Natural killer cell (primary cell): ENCODE data around the gene GNE. TPM values are rescaled to one million over a fixed set of nuclear protein-coding genes. Genes with fewer than 3 reads are reported as not detected.
A peak's percentile ranks its signal among the peaks of the same experiment; 100 is the strongest.

ENCODE experiments used
- ATAC-seq, 3 donors: fragments of 150-1000 bp in 2 of 3; fragments of 200-7000 bp in 1 of 3; cut with Tn5 transposase; 1 replicate in 1 of 3; 2 replicates in 2 of 3; pipeline ENCODE4 v1.10.0; 2021; ENCODE audit warnings: mild to moderate bottlenecking in 2 of 3, moderate library complexity in 2 of 3
- DNase-seq, 2 donors: peaks; one replicate each; pipeline versions ENCODE4 v3.0.0 to v3.0.0-alpha.2; 2013 to 2021; ENCODE audit warnings: mixed read lengths in 1 of 2
- H3K27ac ChIP-seq: one replicate; pipeline ENCODE4 v1.5.1; 2013; ENCODE audit warnings: mild to moderate bottlenecking, low read length
- H3K27me3 ChIP-seq: one replicate; pipeline ENCODE4 v1.6.1; 2013; ENCODE audit warnings: low read length; ENCODE audit not compliant: control insufficient read depth, insufficient read depth
- H3K36me3 ChIP-seq: one replicate; pipeline ENCODE4 v1.6.1; 2013; ENCODE audit warnings: low read length; ENCODE audit not compliant: control insufficient read depth, insufficient read depth
- H3K4me1 ChIP-seq: one replicate; pipeline ENCODE4 v1.6.1; 2013; ENCODE audit warnings: low read length; ENCODE audit not compliant: control insufficient read depth, insufficient read depth
- H3K4me3 ChIP-seq: one replicate; pipeline ENCODE4 v1.5.1; 2013; ENCODE audit warnings: low read length
- H3K9me3 ChIP-seq: one replicate; pipeline ENCODE4 v1.6.1; 2013; ENCODE audit warnings: low read length; ENCODE audit not compliant: control insufficient read depth, insufficient read depth
- H3K27ac Mint-ChIP-seq, 2 donors: one replicate each; pipeline ENCODE4 v1.8.0; 2022; ENCODE audit warnings: mild to moderate bottlenecking in 2 of 2, mixed read lengths in 2 of 2, moderate library complexity in 1 of 2
- H3K27me3 Mint-ChIP-seq, 2 donors: one replicate each; pipeline ENCODE4 v1.8.0; 2022; ENCODE audit warnings: low read depth in 2 of 2, mixed read lengths in 2 of 2
- H3K36me3 Mint-ChIP-seq: one replicate; pipeline ENCODE4 v1.8.0; 2022; ENCODE audit warnings: mixed read lengths
- H3K4me1 Mint-ChIP-seq, 2 donors: one replicate each; pipeline ENCODE4 v1.8.0; 2022; ENCODE audit warnings: mixed read lengths in 2 of 2
- H3K4me3 Mint-ChIP-seq: one replicate; pipeline ENCODE4 v1.8.0; 2022; ENCODE audit warnings: mild to moderate bottlenecking, moderate library complexity, mixed read lengths
- H3K9me3 Mint-ChIP-seq, 2 donors: one replicate each; pipeline ENCODE4 v1.8.0; 2022; ENCODE audit warnings: mixed read lengths in 2 of 2
- CTCF ChIP-seq: fragments of 200-600 bp; IDR thresholded peaks from one replicate; pipeline ENCODE4 v1.8.0; 2022; ENCODE audit warnings: antibody characterized with exemption
- WGBS: methylation state at CpG from one replicate; pipeline ENCODE4 v1.1.7; 2013; ENCODE audit warnings: missing lambda C conversion rate; ENCODE audit not compliant: insufficient coverage; 5-methylcytosine and 5-hydroxymethylcytosine counted together
- intact Hi-C: fragments of 100-400 bp; cut with micrococcal nuclease; formaldehyde crosslinking; loops from one replicate; pipeline ENCODE4 v1.14.2; 2022
- total RNA-seq, 4 donors: library from RNA; stranded (reverse); fragments of 120-200 nt in 1 of 4; gene quantifications; one replicate each; pipeline versions ENCODE4 v1.2.3 to v1.2.4, GENCODE V29; 2013 to 2022

GNE gene
- total RNA-seq, 3 donors from 2014 or later (not counting 1 experiment from before 2014, with no cell fraction given): 10.6 to 12.4 (median 11.3) TPM

- Mint-ChIP-seq H3K4me1 (peaks cover 59 to 69% of the 10 kb centered on the region in 2 donors), H3K36me3 (no peaks in the 10 kb centered on the region), H3K27me3 (no peaks in the 10 kb centered on the region), H3K9me3 (no peaks in the 10 kb centered on the region), H3K27ac (peak overlapping the region; percentile 70 to 77), H3K4me3 (no peak overlapping the region)
- intact Hi-C loops: no loop called here
- Histone ChIP-seq H3K36me3 (peaks cover 91% of the 10 kb centered on the region), H3K4me1 (peaks cover 12% of the 10 kb centered on the region), H3K27me3 (no peaks in the 10 kb centered on the region), H3K27ac (no peak overlapping the region), H3K4me3 (no peak overlapping the region), H3K9me3 (no peaks in the 10 kb centered on the region)
- 92% methylated on average over 9 of the region's 10 CpGs for WGBS
- DNase-seq (no peak), ATAC-seq (no peak)
- no peak for TF ChIP-seq CTCF
Observed at GRCh38 chr9:36208521-36209253, 49.6 kb downstream of the GNE start.

GRCh38 chr9:36207546-36208012 lies 50.7 kb downstream of the GNE start:
- DNase-seq: no peak
- peaks cover 10% of the 10 kb centered on the region for H3K4me1 ChIP-seq
- Mint-ChIP-seq H3K4me1 (peaks cover 53 to 68% of the 10 kb centered on the region in 2 donors), H3K4me3 (no peak overlapping the region), H3K27ac (peak overlapping the region; percentile 60 to 77), H3K27me3 (no peaks in the 10 kb centered on the region), H3K9me3 (no peaks in the 10 kb centered on the region), H3K36me3 (peaks cover under 1% of the 10 kb centered on the region)
- ATAC-seq: no peak
- intact Hi-C loops: no loop called here
- no peak overlapping the region for H3K27ac ChIP-seq
- H3K4me3 ChIP-seq: no peak overlapping the region
- no peak for TF ChIP-seq CTCF
- no peaks in the 10 kb centered on the region for H3K27me3 ChIP-seq
- no peaks in the 10 kb centered on the region for H3K9me3 ChIP-seq
- 0% methylated on average over 1 of the region's 1 CpG for WGBS
- peaks cover 88% of the 10 kb centered on the region for H3K36me3 ChIP-seq

GRCh38 chr9:36207016-36207415 lies 51.2 kb downstream of the GNE start:
- no peak for DNase-seq
- no peak overlapping the region for H3K27ac ChIP-seq
- no peak overlapping the region for H3K4me3 Mint-ChIP-seq

More at GRCh38 chr9:36207016-36207415, 51.2 kb downstream of the GNE start:
- no peaks in the 10 kb centered on the region for H3K27me3 ChIP-seq
- Mint-ChIP-seq H3K27ac (peak overlapping the region; percentile 60 to 77), H3K9me3 (no peaks in the 10 kb centered on the region), H3K27me3 (no peaks in the 10 kb centered on the region), H3K4me1 (peaks cover 56 to 69% of the 10 kb centered on the region in 2 donors), H3K36me3 (peaks cover 6% of the 10 kb centered on the region)
- peaks cover 10% of the 10 kb centered on the region for H3K4me1 ChIP-seq
- H3K9me3 ChIP-seq: no peaks in the 10 kb centered on the region
- no peak overlapping the region for H3K4me3 ChIP-seq
- H3K36me3 ChIP-seq: peaks cover 89% of the 10 kb centered on the region
- WGBS: 94% methylated on average over 4 of the region's 4 CpGs
- no peak for TF ChIP-seq CTCF
- intact Hi-C loops: no loop called here
- ATAC-seq: no peak
